OCI-LY7 (cell line): ENCODE data around the gene KYAT1. TPM values are rescaled to one million over a fixed set of nuclear protein-coding genes. Genes with fewer than 3 reads are reported as not detected.

ENCODE experiments used
- BruUV-seq: library from RNA; stranded (reverse); fragments of 400-500 nt; replicated peaks from 2 replicates; lab custom pipeline; 2021; lab: Mats Ljungman, UMichigan
- CTCF ChIA-PET: fragments of 300-600 bp; sonication (Branson Sonifier 250); formaldehyde crosslinking; loops from one replicate; lab custom pipeline; 2022; ENCODE audit warnings: antibody characterized with exemption; ENCODE audit not compliant: unreplicated experiment; lab: Charles Lee
- POLR2A ChIA-PET: fragments of 300-600 bp; sonication (Branson Sonifier 250); formaldehyde crosslinking; loops from one replicate; lab custom pipeline; 2022; ENCODE audit warnings: antibody characterized with exemption; lab: Charles Lee
- DNase-seq: peaks from one replicate; pipeline ENCODE4 v3.0.0-alpha.2; 2015; ENCODE audit warnings: low spot score
- H2AFZ ChIP-seq: fragments of 200-600 bp; sonication (generic), shearing (Covaris generic); 2 replicates; pipeline ENCODE4 v1.6.1; 2014; ENCODE audit warnings: mild to moderate bottlenecking, antibody characterized with exemption, low read length, moderate library complexity
- H3K27ac ChIP-seq: fragments of 200-600 bp; sonication (generic); 2 replicates; pipeline ENCODE4 v1.5.1; 2014; ENCODE audit warnings: mixed run types, low read depth, mild to moderate bottlenecking, moderate library complexity, low read length, inconsistent platforms; ENCODE audit not compliant: poor library complexity, severe bottlenecking
- H3K36me3 ChIP-seq: fragments of 200-600 bp; sonication (generic); 2 replicates; pipeline ENCODE4 v1.6.1; 2014; ENCODE audit warnings: mild to moderate bottlenecking, antibody characterized with exemption, low read length, moderate library complexity, mixed read lengths; ENCODE audit not compliant: insufficient read depth
- H3K4me1 ChIP-seq: fragments of 200-600 bp; sonication (generic); 2 replicates; pipeline ENCODE4 v1.5.1; 2014; ENCODE audit warnings: mild to moderate bottlenecking, low read length; ENCODE audit not compliant: insufficient read depth, poor library complexity, severe bottlenecking
- H3K4me2 ChIP-seq: fragments of 200-600 bp; sonication (generic); 2 replicates; pipeline ENCODE4 v1.6.1; 2014; ENCODE audit warnings: mild to moderate bottlenecking, low read length
- H3K4me3 ChIP-seq: fragments of 200-600 bp; sonication (generic); 2 replicates; pipeline ENCODE4 v1.5.1; 2014; ENCODE audit warnings: mild to moderate bottlenecking, low read depth, low read length; ENCODE audit not compliant: poor library complexity, severe bottlenecking
- H3K79me2 ChIP-seq: fragments of 200-600 bp; sonication (generic); 2 replicates; pipeline ENCODE4 v1.6.1; 2016; ENCODE audit warnings: low read depth, mild to moderate bottlenecking, low read length, moderate library complexity, mixed read lengths; ENCODE audit not compliant: insufficient read depth
- H3K9me2 ChIP-seq: fragments of 200-600 bp; sonication (generic); 2 replicates; pipeline ENCODE4 v1.6.1; 2016; ENCODE audit warnings: mild to moderate bottlenecking, low read length, mixed read lengths; ENCODE audit not compliant: insufficient read depth
- H3K9me3 ChIP-seq: fragments of 200-600 bp; sonication (generic); 2 replicates; pipeline ENCODE4 v1.6.1; 2014; ENCODE audit warnings: mild to moderate bottlenecking, mixed run types, low read length, mixed read lengths
- H4K20me1 ChIP-seq: fragments of 200-600 bp; sonication (generic); 2 replicates; pipeline ENCODE4 v1.6.1; 2014; ENCODE audit warnings: mild to moderate bottlenecking, antibody characterized with exemption, low read length, moderate library complexity, mixed read lengths; ENCODE audit not compliant: insufficient read depth
- EZH2phosphoT487 ChIP-seq: fragments of 200-600 bp; sonication (generic); IDR thresholded peaks from 2 replicates; pipeline ENCODE4 v1.6.1; 2018; ENCODE audit warnings: low read depth, borderline replicate concordance, mild to moderate bottlenecking, mixed run types, antibody characterized with exemption, low read length, moderate library complexity, mixed read lengths
- intact Hi-C: fragments of 100-400 bp; cut with micrococcal nuclease; formaldehyde crosslinking; loops from one replicate; pipeline ENCODE4 v1.10.0; 2022; ENCODE audit not compliant: unreplicated experiment
- total RNA-seq, 2 experiments: library from RNA; depleted of rRNA in 1 of 2; stranded (reverse); fragments of >200 nt in 1 of 2; shearing (Covaris generic) in 1 of 2; gene quantifications; 2 replicates each; pipeline ENCODE4 v1.2.3, GENCODE V29; 2014 to 2022
- TF ChIP-seq, protein P1 (sequence below): fragments of 200-600 bp; sonication (generic); conservative IDR thresholded peaks from 2 replicates; pipeline ENCODE4 v1.5.1; 2014; ENCODE audit warnings: mild to moderate bottlenecking, antibody characterized with exemption, low read length, moderate library complexity, mixed read lengths

Gene KYAT1
- total RNA-seq, 2 experiments from 2014 or later, result 28.3 to 44.7 TPM

DNA sequence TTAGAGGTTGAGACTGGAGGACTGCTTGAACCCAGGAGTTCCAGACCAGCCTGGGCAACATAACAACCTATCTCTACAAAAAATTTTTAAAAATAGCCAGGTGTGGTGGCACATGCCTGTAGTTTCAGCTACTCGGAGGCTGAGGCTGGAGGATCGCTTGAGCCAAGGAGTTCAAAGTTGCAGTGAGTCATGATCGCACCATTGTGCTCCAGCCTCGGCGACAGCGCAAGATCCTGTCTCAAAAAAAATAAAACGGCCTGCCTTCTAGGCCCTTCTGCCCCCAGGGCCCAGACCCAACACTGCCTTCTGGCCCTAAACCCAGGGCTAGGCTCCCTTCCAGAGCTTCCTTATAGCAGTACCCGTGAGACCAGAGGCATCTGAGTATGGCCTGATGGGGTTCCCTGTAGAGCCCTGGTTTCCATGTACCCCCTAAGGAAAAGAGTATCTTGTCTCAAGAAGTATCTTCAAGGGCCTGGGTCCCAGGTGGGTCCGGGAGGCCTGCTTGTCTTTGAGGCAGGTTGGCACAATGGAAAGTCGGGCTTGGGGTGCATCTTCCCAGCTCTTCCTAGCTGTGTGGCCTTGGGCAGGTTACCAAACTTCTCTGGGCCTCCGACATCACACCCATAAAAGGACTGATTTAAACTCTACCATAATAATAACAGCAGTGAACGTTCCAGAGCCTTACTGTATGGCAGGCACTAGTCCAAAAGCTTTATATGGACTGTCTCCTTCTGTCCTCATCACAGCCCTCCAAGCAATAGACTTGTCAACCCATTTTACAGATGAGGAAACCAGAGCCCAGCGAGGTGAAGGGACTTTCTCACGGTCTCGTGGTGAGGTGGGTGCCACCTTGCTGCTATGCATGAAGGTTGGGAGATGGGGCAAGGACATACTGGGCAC is 9.8 kb upstream of the KYAT1 start:
- Histone ChIP-seq H3K36me3 (peaks cover 80% of the 10 kb centered on the region), H3K9me2 (no peaks in the 10 kb centered on the region), H3K9me3 (no peaks in the 10 kb centered on the region), H3K79me2 (no peaks in the 10 kb centered on the region), H4K20me1 (no peaks in the 10 kb centered on the region), H3K4me3 (no peak overlapping the region), H3K4me1 (peaks cover 3% of the 10 kb centered on the region), H2AFZ (no peak overlapping the region), H3K4me2 (no peak overlapping the region), H3K27ac (no peak overlapping the region)
- POLR2A ChIA-PET, result interaction anchor here (0.5 kb wide), 1 partner anchor 520 kb away, joined by 3 read pairs; the partner anchor contains the start of gene URM1
- DNase-seq, result no peak
- CTCF ChIA-PET, result no interaction called here
- no peak for TF ChIP-seq EZH2phosphoT487
- TF ChIP-seq, protein P1, sequence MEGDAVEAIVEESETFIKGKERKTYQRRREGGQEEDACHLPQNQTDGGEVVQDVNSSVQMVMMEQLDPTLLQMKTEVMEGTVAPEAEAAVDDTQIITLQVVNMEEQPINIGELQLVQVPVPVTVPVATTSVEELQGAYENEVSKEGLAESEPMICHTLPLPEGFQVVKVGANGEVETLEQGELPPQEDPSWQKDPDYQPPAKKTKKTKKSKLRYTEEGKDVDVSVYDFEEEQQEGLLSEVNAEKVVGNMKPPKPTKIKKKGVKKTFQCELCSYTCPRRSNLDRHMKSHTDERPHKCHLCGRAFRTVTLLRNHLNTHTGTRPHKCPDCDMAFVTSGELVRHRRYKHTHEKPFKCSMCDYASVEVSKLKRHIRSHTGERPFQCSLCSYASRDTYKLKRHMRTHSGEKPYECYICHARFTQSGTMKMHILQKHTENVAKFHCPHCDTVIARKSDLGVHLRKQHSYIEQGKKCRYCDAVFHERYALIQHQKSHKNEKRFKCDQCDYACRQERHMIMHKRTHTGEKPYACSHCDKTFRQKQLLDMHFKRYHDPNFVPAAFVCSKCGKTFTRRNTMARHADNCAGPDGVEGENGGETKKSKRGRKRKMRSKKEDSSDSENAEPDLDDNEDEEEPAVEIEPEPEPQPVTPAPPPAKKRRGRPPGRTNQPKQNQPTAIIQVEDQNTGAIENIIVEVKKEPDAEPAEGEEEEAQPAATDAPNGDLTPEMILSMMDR, result no peak
- intact Hi-C loops, result no loop called here
- no TSS peak for BruUV-seq

GRCh38 chr9:128887914-128888350 is 6.2 kb upstream of the KYAT1 start:
- no peak for DNase-seq
- H3K9me3 ChIP-seq, result no peaks in the 10 kb centered on the region
- H3K27ac ChIP-seq, result no peak overlapping the region
- peaks cover 14% of the 10 kb centered on the region for H3K4me1 ChIP-seq
- H3K36me3 ChIP-seq, result peaks cover 78% of the 10 kb centered on the region
- intact Hi-C loops, result no loop called here
- ChIA-PET POLR2A (interaction anchor here (0.6 kb wide), 1 partner anchor 31 kb away, joined by 3 read pairs; no protein-coding TSS in a partner anchor), CTCF (no interaction called here)
- no peaks in the 10 kb centered on the region for H3K9me2 ChIP-seq
- H2AFZ ChIP-seq, result no peak overlapping the region
- H3K4me3 ChIP-seq, result no peak overlapping the region
- no peak for TF ChIP-seq EZH2phosphoT487
- TF ChIP-seq, protein P1, result no peak
- no peak overlapping the region for H3K4me2 ChIP-seq
- no peaks in the 10 kb centered on the region for H4K20me1 ChIP-seq
- no TSS peak for BruUV-seq
- peaks cover 23% of the 10 kb centered on the region for H3K79me2 ChIP-seq

- intact Hi-C loops, result no loop called here
- peaks cover 71% of the 10 kb centered on the region for H3K36me3 ChIP-seq
- no peak overlapping the region for H3K4me3 ChIP-seq
- no peaks in the 10 kb centered on the region for H3K9me3 ChIP-seq
- peaks cover 30% of the 10 kb centered on the region for H3K79me2 ChIP-seq
- no TSS peak for BruUV-seq
- H2AFZ ChIP-seq, result no peak overlapping the region
- ChIA-PET CTCF (no interaction called here), POLR2A (interaction anchor here (0.6 to 0.8 kb wide), 2 partner anchors 9 to 33 kb away, joined by 3 read pairs; no protein-coding TSS in a partner anchor)
- H3K27ac ChIP-seq, result no peak overlapping the region
- H4K20me1 ChIP-seq, result no peaks in the 10 kb centered on the region
- H3K4me2 ChIP-seq, result no peak overlapping the region
- peaks cover 14% of the 10 kb centered on the region for H3K4me1 ChIP-seq
- H3K9me2 ChIP-seq, result no peaks in the 10 kb centered on the region
- TF ChIP-seq, protein P1, result no peak
- no peak for TF ChIP-seq EZH2phosphoT487
- DNase-seq, result no peak
Observed at GRCh38 chr9:128887049-128887448, 5.3 kb upstream of the KYAT1 start.
